ENCODE data around the gene SCIN.
"Not testable (repeated sequence)": the region's sequence is repeated elsewhere in the genome, so short reads cannot be mapped to it uniquely, and the experiment has no call there.

Gene SCIN

GRCh38 chr7:12610899-12611298, 40.4 kb downstream of the SCIN start:
- DNase-seq (ENCODE audit: low read depth in 1 of 2, low spot score in 1 of 2): no peak

- DNase-seq (ENCODE audit: low read depth in 1 of 2, low spot score in 1 of 2): no peak
These were observed 42.1 kb downstream of the SCIN start for GRCh38 chr7:12612622-12613021.

DNA sequence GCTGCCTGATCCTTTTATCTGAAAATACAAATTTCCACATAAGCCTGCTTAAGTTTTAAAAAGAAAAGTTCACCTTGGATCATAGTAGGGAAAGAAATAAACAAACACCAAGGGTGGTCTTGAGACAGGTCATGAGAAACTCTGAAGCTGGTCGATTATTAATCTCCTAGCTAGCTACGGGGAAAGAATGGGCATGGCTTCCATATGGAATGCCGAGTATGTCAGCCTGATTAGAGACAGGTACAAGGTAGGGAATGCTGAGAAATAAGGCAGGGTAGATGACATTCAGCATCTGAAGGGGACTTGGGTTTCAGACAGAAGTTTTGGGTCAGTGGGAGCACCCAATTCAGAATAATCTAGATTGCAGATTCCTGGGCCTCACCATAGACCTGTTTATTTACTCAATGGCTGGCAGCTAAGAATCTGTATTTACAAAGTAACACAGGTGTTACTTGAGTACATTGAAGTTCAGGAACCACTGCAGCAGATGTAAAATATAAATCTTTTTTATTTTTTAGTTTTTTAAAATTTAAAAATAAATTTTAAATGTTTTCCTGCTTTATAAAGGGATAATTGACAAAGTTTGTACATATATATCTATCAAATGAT, 49.0 kb downstream of the SCIN start:
- no peak for DNase-seq (ENCODE audit: low read depth in 1 of 2, low spot score in 1 of 2)

DNA sequence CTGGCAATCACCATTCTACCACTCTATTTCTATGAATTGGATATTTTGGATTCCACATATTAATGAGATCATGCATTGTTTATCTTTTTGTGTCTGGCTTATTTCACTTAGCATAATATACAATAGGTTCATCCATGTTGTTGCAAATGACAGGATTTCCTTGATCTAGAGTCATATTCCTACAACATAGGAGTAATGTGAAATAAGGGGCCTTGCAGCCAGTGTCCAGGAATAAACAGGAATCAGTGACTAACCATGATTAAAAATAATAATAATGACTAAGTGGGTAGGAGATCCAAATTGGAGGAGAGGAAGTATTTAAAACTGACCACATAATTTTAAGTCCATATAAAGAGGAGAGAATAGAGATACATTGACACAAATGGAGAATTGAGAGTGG, 49.9 kb downstream of the SCIN start:
- DNase-seq (ENCODE audit: low read depth in 1 of 2, low spot score in 1 of 2): no peak

DNA sequence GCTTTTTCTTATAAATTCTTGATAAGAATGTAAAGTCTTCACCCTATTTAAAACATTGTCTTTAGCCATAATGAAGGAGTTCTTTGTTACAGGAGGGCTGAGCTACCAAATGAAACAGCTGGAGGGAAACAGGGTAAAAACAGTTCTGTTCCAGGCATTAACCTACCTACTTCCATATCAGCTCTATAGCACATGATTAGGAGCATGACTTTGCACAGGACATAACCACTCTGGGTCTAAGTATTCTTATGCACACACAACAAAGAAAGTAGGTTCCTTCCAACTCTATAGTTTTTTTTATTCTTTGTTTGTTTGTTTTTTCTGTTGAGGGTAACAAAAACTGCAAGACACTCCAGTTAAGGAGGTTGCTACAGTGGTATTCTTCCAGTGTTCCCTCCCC, 52.7 kb downstream of the SCIN start:
- DNase-seq (ENCODE audit: low read depth in 1 of 2, low spot score in 1 of 2): no peak

GRCh38 chr7:12623885-12624498, 53.5 kb downstream of the SCIN start:
- DNase-seq (ENCODE audit: low read depth in 1 of 2, low spot score in 1 of 2): no peak

DNA sequence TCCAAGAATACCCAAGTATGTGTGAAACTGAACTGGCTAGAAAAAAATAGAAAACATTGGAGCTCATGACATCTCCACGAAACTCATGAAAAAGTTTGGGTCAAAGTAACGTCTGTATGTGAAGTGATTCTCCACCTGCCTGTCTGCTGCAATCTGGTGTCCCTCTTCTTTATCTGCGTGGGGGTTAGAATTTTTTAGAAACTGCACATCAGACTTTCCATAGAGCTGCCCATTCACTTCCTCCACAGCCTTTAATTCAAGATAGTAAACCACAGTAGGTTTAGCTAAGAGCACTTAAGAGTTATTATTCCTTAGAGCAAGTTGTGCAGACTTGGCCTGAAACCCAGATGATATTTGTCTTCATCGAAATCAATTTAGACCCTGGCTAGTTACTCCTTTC, 55.3 kb downstream of the SCIN start:
- DNase-seq (ENCODE audit: low read depth in 1 of 2, low spot score in 1 of 2): no peak

- DNase-seq (ENCODE audit: low read depth in 1 of 2, low spot score in 1 of 2): no peak
These were observed 59.4 kb downstream of the SCIN start for GRCh38 chr7:12629816-12630512.

DNA sequence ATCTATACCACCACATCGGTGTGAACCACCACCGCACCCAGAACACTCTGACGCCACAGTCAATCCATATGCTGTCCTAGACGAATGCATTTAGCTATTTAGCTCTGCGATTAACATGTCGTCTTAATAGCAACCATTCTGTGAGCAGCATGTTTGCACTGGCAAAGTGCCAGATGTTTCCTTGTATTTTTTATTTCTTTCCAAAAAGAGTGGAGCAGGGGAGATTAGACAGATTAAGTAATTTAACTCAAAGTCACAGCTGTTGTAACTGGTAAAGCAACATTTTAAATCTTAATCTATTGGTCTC, 59.9 kb downstream of the SCIN start:
- DNase-seq (ENCODE audit: low read depth in 1 of 2, low spot score in 1 of 2): no peak

- no peak for DNase-seq (ENCODE audit: low read depth in 1 of 2, low spot score in 1 of 2)
These were observed 63.1 kb downstream of the SCIN start for GRCh38 chr7:12633582-12633981.

DNA sequence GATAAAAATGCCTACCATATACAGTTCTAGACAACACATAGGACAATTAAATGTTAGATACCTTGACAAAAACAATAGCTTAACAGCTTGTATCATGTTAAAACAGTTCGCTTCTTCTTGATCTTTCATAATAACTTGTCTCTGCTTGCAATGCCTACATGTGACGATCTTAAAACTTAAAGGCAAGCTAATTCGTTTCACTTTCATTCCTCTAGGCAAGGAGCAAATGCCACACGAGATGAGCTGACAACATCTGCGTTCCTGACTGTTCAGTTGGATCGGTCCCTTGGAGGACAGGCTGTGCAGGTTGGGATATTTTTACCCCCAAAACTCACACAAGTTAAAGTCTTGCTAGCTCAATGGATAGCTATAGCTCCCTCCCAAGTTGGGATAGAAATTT, 65.3 kb downstream of the SCIN start:
- DNase-seq (ENCODE audit: low read depth in 1 of 2, low spot score in 1 of 2): no peak

DNA sequence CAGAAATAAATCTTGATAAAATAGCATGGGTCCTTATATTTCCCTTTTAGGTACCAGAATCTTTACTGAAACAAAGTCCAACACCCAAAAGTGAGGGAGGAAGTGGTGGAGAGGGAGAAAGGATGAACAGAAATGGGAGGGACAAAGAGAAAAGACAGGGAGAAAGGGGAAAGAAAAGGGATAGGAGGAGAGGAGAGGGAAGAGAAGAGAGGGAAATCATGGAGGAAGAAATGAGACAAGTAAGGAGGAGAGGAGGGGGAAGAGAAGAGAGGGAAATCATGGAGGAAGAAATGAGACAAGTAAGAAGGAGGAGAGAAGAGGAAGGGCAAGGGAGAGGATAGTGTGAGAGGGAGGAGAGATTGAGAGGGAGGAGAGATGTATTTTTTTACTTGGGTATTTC, 66.8 kb downstream of the SCIN start:
- DNase-seq (ENCODE audit: low read depth in 1 of 2, low spot score in 1 of 2): no peak

DNA sequence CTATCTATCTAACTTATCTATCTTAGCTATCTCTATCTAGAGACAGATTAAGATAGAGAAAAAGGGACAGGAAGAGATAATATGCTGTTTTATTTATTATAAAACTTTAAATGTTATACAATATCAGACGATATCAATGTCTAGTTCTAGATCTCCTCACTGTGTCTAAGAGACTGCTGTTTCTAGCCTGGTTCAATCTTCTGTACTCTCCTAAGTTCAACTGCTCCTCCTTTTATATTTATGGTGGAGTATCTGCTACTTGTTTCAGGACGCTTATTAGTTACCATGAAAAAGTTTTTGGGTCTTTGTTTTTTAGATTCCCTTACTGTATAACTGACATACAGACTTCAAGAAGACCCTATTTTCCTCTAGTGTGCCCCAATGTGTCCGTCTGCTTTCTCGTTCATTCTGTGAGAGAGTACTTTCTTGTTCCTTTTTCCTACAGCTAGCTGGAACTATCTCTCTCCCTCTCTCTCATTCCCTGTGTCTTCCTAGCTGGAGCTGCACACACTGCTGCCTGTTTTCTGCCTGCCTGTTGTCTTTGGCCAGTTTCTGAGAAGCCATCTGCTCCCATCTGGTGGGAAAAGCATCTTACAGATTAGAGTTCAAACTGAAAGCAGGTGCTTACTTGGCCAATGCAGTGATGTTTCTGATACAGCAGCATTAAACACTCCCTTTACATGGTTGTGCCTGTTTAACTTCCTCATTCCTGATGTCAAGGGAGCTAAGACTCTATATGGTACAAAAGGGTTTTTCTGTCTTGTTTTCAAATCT, 67.5 kb downstream of the SCIN start:
- DNase-seq (ENCODE audit: low read depth in 1 of 2, low spot score in 1 of 2): no peak

- no peak for DNase-seq (ENCODE audit: low read depth in 1 of 2, low spot score in 1 of 2)
These were observed 68.4 kb downstream of the SCIN start for GRCh38 chr7:12638851-12639456.

DNA sequence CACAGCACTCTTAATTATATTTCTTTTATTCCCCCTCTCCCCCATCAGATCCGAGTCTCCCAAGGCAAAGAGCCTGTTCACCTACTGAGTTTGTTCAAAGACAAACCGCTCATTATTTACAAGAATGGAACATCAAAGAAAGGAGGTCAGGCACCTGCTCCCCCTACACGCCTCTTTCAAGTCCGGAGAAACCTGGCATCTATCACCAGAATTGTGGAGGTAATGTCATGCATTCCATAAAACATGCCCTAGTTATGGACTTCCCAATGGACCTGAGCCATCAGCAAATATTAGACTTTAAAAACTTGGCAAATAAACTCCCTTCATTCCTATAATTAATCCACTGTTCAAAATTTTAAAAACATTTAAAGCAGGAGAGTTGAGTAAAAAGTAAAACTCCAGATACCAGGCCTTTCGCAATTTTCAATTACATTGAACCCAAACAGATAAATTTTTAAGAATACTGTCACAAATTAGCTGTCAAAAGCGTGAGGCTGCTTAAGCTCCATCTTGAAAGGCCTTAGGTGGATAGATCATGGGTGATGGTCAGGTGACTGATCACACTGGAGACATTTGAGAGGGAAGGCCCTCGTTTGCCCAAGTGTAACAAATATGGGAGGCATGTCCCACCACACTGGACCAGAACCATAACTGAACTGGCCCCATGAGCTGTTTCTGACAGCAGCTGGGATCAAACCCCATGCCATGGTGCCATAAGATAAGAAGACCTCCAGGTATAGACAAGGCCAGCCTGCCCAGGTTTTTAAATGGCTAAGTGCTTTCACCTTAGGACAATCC, 70.0 kb downstream of the SCIN start:
- no peak for DNase-seq (ENCODE audit: low read depth in 1 of 2, low spot score in 1 of 2)

- no peak for DNase-seq (ENCODE audit: low read depth in 1 of 2, low spot score in 1 of 2)
These were observed 70.7 kb downstream of the SCIN start for GRCh38 chr7:12641196-12641595.

- no peak for DNase-seq (ENCODE audit: low read depth in 1 of 2, low spot score in 1 of 2)
These were observed 72.0 kb downstream of the SCIN start for GRCh38 chr7:12642508-12642907.

DNA sequence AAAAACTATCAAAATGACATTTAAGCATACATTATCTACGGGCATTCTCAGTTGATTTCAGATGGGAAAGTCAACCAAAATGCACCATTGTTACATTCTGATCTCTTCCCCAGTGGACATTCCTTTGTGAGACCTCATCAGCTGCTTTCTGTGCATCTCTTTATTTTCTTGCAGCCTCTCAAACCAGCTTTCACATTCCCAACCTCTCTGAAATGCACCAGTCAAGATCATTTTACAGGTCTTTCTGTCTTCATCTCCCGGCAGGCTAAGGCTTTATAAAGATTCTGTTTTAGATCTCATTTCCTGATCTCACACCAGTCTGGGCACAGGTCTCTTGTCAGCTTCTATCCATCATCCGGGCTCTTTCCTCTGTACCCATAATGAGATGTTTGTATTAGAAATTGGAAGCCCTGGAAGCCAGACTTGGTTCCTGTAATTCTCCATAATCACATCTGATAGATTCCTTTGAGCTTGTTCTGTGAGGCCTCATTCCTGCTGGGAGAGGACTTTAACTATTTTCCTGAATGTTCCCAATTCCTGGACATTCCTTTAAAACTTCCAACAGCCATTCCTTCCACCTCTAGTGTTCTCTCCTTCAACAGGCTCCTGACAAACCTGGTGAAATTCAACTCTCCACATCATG, 72.6 kb downstream of the SCIN start:
- no peak for DNase-seq (ENCODE audit: low read depth in 1 of 2, low spot score in 1 of 2)

- DNase-seq (ENCODE audit: low read depth in 1 of 2, low spot score in 1 of 2): no peak
These were observed 73.1 kb downstream of the SCIN start for GRCh38 chr7:12643644-12644043.

GRCh38 chr7:12645212-12645611, 74.7 kb downstream of the SCIN start:
- DNase-seq (ENCODE audit: low read depth in 1 of 2, low spot score in 1 of 2): not testable (repeated sequence)
